ENCODE data around the gene ADGRB3.
"Not testable (repeated sequence)": the region's sequence is repeated elsewhere in the genome, so short reads cannot be mapped to it uniquely, and the experiment has no call there.

The ADGRB3 gene

DNA sequence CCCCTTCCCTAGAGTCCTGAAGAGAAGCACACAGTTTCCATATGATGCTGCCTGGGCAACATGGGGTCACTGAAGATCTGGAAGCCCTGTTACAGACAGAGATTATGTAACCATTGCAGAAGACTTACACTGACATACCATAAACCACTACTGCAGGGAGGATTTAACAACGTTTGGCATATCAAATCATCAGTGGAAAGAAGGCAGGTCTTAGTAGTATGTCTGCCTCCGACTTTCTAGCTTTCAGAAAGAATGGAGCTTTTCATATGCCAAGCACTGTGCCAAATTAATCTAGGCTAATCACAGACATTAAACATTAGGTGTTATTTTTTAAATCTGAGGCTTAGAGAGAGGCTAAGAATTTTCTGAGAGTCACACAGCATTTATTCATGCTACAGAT, 144.3 kb downstream of the ADGRB3 start:
- FAIRE-seq = no peak

DNA sequence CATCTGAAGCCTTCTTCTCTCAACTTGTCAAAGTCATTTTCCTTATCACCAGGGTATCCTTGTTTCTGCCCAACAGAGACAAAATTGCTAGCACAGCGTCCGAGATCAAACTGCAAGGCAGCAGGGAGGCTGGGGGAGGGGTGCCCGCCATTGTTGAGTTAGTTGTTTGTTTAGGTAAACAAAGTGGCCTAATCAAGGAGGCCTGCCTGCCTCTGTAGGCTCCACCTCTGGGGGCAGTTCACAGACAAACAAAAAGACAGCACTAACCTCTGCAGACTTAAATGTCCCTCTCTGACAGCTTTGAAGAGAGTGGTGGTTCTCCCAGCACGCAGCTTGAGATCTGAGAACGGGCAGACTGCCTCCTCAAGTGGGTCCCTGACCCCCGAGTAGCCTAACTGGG, 155.0 kb downstream of the ADGRB3 start:
- FAIRE-seq; DNase-seq (ENCODE audit: low spot score): not testable (repeated sequence)

More for the DNA sequence above, 144.3 kb downstream of the ADGRB3 start:
- no peak for DNase-seq (ENCODE audit: low spot score)

DNA sequence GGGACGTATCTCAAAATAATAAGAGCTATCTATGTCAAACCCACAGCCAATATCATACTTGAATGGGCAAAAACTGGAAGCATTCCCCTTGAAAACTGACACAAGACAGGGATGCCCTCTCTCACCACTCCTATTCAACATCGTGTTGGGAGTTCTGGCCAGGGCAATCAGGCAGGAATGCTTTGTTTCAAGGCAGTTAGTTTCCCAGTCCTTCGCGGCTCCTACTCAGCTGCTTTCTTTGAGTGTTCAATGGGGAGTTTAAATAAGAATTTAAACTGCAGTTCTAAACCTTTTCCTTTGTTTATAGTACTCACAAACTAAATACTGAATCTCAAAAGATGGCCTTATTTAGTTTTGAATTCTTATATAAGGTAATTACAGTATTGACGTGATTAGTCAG, 179.9 kb downstream of the ADGRB3 start:
- not testable (repeated sequence) for DNase-seq (ENCODE audit: low spot score); FAIRE-seq

DNA sequence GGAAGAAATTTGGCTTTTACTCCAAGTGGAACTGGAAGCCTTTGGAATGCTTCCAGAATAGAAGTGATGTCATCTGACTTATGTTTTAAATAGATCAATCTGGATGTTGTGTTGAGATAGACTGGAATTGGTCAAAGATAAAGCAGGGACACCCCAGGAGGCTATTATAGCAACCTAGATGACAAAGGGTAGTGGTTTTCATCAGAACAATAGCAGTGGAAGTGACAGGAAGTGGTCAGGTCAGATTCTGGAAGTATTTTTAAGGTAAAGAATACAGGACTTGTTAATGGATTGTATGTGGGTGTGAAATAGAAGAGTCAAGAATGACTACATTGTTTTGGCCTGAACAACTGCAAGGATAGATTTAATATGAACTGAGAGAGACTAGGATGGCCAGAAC, 191.4 kb downstream of the ADGRB3 start:
- DNase-seq (ENCODE audit: low spot score) = peak; percentile 1
- FAIRE-seq = no peak

DNA sequence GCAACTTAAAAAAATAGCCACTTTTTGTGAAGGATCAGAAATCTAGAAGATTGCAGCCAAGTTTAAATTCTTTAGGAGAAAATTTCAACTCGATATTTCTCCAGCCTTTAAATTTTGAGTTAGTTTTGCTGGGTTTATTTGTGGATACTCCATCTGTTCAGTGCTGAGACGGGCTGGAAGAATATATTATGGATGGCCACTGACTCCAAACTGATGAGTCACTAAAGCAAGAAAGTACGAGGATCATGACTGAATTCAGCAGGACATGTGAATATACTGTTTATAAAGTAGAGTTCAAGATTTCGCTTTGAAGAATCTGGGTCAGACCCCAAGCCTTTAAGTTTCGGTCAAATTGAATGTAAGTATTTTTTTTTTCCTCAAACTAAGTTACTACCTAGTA, 199.5 kb downstream of the ADGRB3 start:
- DNase-seq (ENCODE audit: low spot score) (no peak), FAIRE-seq (no peak)

DNA sequence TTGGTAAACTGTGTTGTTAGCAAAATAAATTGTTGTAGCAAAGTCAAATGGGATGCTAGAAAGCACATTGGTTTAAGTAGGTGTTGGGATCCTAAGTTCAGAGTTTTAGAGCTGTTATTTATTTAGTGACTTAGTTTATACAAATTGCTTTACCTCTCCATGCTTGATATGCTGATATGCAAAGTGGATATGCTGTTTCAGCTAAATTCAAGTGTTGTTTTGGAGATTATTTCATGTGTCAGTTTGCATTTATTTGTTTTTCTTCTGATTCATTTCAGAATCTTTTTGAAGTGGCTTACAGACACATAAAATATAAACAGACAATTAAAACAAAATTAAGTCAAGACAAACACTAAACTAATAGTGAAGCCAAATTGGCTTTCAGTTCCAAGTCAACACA, 203.5 kb downstream of the ADGRB3 start:
- DNase-seq (ENCODE audit: low spot score) (no peak), FAIRE-seq (no peak)

DNA sequence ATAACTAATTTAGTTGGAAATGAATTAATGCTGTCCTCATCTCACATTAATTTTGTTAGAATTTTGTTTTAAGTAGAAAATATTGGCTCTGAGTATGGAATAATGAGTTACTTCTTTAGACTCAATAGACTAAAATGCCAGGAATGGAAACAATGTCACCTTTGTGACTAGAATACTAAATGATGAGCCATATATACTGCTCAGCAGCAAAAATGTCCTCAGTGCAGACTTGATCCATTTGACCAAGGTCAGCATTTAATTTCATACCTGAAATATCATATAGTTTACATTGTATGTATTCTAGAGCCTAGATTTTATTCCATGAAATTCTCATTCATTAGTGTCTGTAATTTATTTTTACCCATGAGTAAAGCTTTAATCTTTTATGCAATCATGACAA, 217.7 kb downstream of the ADGRB3 start:
- FAIRE-seq = no peak
- no peak for DNase-seq (ENCODE audit: low spot score)

DNA sequence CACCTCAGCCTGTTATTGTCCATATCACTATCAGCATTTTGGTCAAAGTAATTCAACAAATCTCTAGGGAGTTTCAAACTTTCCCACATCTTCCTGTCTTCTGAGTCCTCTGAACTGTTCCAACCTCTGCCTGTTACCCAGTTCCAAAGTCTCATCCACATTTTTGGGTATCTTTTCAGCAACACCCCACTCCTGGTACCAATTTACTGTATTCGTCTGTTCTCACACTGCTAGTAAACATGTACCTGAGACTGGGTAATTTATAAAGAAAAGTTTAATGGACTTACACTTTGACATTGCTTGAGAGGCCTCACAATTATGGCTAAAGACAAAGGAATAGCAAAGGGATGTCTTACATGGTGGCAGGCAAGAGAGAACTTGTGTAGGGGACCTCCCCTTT, 224.2 kb downstream of the ADGRB3 start:
- DNase-seq (ENCODE audit: low spot score) (no peak), FAIRE-seq (no peak)

DNA sequence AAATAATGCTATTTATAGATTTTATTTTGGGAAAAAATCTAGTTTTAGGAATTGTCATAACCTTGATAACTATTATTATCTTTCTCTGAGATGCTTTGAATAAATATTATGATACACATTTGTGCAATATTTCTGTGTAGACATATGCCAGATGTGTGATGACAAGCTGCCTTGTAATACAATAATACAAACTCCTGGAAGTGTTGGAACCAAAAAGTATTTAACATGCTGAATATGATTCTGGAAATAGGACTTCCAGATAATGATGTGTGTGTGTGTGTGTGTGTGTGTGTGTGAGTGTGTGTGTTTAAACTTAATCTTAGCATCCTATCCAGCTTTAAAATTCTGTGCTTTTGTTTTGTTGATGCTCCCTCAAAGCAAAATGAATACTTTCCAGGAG, 233.6 kb downstream of the ADGRB3 start:
- no peak for DNase-seq (ENCODE audit: low spot score)
- FAIRE-seq = no peak

DNA sequence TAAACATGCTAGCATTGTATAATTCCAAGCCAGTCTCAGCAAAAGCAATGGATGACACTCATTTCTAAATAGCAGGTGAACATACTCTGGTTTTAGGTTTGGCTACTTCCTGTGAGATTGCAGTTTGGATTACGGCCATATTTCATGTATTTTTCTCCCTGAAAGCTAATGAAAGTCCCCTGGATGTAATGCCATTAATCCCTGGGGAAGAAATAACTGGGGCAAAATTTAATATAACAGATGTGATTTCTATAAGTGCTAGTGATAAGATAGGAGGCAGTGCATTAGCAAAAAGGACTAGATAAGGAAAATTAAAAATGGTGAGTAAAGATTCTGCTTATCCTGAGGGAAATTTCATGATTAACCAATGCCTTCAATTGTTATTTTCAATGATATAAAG, 238.2 kb downstream of the ADGRB3 start:
- no peak for FAIRE-seq
- DNase-seq (ENCODE audit: low spot score) = no peak

DNA sequence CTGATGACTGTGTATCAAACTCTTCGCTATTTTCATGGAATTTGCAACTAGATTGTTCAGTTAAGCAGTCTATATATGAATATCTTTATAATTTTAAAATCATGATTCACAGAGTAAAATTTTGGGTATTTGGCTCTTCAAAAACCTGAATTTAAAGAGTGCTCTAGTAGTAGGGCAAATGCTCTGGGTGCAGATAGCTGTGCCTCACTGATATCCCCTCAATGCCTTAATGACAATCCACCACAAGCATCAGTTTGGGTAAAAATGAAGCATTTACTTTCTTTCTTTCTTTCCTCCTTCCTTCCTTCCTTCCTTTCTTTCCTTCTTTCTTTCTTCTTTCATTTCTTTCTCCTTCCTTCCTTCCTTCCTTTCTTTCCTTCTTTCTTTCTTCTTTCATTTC, 239.7 kb downstream of the ADGRB3 start:
- FAIRE-seq (no peak), DNase-seq (ENCODE audit: low spot score) (no peak)

DNA sequence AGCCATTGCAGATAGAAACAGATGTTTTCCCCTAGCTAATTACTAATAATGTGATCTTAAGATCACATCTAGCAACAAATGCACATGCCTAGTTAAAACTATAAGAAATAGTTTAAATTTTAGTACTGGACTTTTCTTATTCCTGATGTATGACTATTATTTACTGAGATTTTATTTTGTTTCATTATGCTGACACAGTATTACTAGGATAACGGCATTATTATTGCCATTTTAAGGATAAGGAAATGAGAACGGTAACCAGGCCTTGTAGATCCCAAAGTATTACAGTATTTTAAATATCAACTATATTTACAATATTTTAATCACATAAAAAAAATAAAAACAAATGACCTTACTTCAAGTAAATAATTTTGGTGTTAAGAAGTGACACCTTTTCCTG, 240.3 kb downstream of the ADGRB3 start:
- no peak for FAIRE-seq
- no peak for DNase-seq (ENCODE audit: low spot score)

DNA sequence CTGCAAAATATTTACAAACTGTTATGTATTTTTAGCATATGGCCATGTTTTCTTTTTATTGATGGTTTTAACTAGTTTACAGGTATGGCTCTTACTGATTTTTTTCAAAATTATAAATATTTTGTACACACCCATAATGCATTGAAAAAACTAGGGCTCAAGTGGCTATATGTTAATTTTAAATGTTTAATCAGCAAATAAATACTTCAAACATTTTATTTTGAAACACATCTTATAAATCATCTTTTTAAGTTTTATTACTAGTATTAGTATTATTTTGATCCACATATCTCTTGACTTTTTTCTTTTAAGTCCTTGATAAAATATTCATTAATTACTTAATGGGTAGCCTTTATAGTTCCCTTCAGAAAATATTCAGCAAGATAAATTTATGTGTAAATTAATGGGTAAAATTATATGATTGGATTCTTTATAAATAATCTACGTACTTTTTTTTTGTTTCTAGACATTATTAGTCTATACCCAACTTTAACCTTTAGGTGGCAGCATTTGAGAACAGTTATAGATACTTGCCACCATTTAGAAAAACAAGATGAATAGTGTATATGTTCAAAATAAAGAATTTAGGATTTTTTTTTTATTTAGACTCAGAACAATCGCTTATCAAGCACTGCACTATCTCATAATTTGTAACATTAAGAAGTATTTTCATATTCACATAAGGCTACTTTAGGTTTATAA, 241.9 kb downstream of the ADGRB3 start:
- DNase-seq (ENCODE audit: low spot score) = no peak

DNA sequence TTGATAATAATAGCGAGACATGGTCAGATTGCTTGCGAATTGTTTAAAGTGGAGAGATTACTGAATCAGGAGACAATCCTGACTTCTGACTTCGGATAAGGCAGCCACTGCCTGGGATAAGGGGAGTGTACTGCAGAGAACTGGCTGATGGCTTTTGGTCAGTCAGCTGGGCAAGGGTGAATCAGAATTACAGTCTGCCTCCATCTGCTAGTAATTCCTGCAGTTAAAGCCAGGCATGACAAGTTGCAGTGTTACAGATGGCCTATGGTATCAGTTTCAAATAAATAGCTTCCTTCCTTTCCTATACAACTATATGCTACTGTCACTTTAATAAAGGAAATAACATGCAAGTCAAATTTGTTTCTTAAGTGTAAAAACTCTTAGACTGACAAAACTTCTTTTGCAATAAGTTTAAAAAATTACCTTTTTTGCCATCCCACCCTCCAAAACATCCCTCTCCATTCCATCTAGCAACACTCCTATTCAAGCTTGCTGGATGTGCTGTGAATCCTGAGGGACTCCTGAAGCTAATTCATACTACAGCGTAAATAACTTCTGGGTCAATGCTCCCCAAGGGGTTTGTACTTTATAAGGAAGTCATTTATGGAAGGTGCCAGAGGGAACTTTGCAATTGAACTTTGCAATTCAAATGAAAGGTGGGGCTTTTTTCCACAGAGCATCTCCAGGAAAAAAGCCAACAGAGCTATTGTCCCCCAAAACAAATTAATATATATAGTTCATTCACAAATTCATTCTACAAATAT, 245.2 kb downstream of the ADGRB3 start:
- no peak for DNase-seq (ENCODE audit: low spot score)
- FAIRE-seq = no peak

More for the DNA sequence above, 241.9 kb downstream of the ADGRB3 start:
- FAIRE-seq = no peak

DNA sequence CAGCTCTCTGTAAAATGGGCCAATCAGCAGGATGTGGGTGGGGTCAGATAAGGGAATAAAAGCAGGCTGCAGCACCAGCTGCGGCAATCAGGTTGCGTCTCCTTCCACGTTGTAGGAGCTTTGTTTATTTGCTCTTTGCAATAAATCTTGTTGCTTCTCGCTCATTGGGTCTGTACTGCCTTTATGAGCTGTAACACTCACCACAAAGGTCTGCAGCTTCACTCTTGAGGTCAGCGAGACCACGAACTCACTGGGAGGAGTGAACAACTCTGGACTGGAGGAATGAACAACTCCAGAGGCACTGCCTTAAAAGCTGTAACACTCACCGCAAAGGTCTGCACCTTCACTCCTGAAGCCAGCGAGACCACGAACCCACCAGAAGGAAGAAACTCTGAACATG, 248.2 kb downstream of the ADGRB3 start:
- not testable (repeated sequence) for FAIRE-seq; DNase-seq (ENCODE audit: low spot score)

DNA sequence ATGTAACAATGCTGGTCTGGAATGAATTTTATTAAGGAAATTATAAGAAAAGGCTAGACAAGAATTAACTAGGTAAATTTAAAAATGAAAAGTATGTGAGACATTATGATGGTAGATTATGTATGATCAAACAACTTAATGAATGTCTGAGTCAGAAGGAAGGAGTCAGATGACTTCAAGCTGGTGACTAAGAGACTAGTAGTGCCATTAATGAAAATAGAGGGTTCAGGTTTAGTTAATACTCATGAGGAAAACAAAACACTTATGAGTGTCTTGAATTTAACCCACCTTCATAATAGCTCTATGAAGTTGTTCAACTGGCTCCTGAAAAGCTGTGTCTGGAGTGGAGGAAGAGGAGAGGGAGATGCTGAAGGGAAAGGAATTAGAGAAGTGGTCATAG, 256.3 kb downstream of the ADGRB3 start:
- FAIRE-seq (no peak), DNase-seq (ENCODE audit: low spot score) (no peak)

DNA sequence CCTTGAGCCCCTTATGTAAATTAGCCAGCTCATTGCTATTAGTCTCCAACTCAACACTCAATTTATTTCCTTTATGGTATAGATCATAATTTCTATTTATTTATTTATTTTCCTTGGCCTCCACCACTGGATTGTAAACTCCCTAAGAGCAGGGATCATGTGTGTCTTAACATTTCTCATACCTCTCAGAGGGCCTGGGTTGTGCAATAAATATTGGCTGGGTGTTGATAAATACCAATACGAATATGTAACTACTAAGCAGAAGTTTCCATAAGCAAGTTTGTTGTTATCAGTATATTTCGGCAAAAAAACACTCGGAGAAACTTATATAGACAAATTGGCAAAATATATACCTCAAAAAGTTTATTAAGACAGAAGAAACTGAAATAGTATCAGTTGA, 257.4 kb downstream of the ADGRB3 start:
- no peak for FAIRE-seq
- DNase-seq (ENCODE audit: low spot score) = no peak

DNA sequence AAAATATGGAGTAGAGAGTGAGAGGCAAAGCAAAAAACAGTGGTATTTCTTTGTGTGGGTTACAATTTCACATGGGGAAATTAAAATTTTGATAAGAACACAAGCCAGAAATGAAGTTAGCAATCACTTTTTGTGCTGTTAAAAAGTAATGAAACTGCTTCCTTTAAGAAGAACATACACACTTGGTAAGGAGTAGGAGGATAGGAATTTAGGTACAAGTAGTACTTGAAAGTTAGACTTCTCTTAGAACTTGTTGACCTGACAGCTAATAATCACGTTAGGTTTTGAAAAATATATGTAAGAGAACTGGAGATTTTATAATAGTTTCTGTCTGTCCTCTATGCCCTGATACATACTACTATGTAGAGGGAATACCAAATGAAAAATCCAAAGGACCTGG, 260.8 kb downstream of the ADGRB3 start:
- no peak for DNase-seq (ENCODE audit: low spot score)
- no peak for FAIRE-seq

DNA sequence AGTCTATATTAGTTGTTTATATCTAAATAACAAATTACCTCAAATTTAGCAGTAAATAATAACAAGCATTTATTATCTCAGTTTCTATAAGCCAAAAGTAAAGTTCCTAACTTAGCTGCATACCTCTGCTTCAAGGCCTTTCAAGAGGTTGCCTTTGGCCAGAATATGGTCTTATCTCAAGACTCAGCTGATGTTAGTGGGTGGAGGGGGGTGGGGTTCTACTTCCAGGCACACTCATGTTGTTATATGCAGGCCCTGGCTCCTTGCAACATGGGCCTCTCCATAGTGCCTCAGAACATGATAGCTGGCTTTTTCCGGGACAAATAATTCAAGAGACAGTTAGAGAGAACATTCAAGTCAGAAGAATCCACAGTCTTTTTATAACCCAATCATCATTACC, 266.0 kb downstream of the ADGRB3 start:
- DNase-seq (ENCODE audit: low spot score) (no peak), FAIRE-seq (no peak)

DNA sequence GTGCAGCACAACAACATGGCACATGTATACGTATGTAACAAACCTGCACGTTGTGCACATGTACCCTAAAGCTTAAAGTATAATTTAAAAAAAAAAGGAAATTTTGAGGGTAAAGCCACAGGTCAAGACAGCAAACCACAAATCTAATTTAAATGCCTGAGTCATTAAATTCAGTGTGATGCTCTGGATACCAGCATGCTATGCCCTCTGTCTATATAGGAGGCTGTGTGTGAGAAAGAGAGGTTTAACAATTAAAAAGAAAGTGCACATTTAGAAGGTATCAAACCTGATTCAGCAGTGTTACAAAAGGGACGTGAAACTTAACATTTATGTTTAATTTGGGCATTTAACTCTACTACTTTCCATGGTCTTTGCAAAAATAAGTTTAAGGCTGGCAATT, 276.3 kb downstream of the ADGRB3 start:
- no peak for FAIRE-seq
- no peak for DNase-seq (ENCODE audit: low spot score)

DNA sequence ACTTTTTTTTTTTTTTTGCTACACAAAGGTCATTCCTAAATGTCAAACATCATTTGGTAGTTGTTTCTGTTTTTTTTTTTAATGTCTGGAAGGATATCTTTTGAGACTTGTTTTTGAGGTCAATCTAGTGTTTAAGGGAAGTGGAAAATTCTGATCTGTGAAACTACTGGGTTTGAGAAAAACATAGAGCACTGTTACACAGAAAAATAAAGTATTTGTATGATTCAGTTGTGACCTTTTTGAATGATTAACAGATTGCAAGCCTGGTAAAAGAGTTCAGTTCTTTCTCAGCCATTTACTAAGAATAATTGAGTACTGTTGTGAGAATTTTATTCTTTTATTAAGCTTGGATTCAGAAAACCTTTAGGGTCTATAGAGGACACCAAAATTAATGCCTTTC, 276.7 kb downstream of the ADGRB3 start:
- DNase-seq (ENCODE audit: low spot score) (no peak), FAIRE-seq (no peak)

DNA sequence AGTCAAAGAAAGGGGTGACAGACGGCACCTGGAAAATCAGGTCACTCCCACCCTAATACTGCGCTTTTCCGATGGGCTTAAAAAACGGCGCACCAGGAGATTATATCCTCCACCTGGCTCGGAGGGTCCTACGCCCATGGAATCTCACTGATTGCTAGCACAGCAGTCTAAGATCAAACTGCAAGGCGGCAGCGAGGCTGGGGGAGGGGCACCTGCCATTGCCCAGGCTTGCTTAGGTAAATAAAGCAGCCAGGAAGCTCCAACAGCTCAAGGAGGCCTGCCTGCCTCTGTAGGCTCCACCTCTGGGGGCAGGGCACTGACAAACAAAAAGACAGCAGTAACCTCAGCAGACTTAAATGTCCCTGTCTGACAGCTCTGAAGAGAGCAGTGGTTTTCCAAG, 277.7 kb downstream of the ADGRB3 start:
- DNase-seq (ENCODE audit: low spot score); FAIRE-seq: not testable (repeated sequence)

DNA sequence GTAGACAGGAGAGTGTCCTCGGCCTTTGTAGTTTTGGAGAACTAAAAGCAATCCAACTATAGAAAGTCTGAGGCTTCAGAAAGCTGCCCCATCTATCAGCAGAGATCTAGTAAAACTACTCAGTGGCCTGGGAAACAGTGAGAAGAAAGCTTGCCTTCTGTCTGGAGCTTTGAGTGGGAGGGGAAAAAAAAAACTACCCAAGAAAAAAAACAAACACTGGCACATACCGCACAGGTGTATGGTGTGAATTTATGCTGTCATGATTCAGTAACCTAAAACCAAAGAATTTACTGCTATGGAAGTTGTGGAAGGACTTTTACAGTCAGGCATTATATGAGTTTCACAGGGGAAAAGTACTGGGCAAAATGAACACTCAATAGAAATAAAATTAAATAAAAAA, 280.5 kb downstream of the ADGRB3 start:
- no peak for FAIRE-seq

More for the DNA sequence above, 280.5 kb downstream of the ADGRB3 start:
- DNase-seq (ENCODE audit: low spot score) = no peak

Measured in urothelium cell line (cell line).